ENCODE data around the gene DHX9.

DHX9 gene

GRCh38 chr1:182835806-182836205 lies 3.3 kb upstream of the DHX9 start:
- no peak for DNase-seq (ENCODE audit: low read depth)
- no peak overlapping the region for H3K4me3 ChIP-seq (ENCODE audit: control insufficient read depth, low read depth, low read length)
- no peak for TF ChIP-seq CTCF (conservative IDR thresholded peaks at IDR 0.05; ENCODE audit: control insufficient read depth, insufficient read depth, low read depth, low read length)

- TF ChIP-seq CTCF (conservative IDR thresholded peaks at IDR 0.05; ENCODE audit: control insufficient read depth, insufficient read depth, low read depth, low read length), result no peak
- DNase-seq (ENCODE audit: low read depth), result peak; percentile 44
- peak overlapping the region; percentile 96 for H3K4me3 ChIP-seq (ENCODE audit: control insufficient read depth, low read depth, low read length)
These were observed 2.3 kb downstream of the DHX9 start for GRCh38 chr1:182841368-182841988.

DNA sequence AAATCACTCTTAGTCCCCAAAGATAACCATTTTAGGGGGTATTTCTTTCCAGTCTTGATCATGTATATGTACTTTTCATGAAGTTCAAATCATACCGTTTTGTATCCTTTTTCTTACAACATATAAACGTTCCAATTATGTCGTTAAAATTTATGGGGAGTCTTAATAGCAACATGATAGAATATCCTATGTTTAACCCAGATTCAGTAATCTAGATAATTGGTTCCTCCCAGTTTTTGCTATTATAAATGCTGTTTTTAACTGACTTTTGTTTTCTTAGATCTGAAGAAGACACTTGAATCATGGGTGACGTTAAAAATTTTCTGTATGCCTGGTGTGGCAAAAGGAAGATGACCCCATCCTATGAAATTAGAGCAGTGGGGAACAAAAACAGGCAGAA lies 3.1 kb downstream of the DHX9 start:
- H3K4me3 ChIP-seq (ENCODE audit: control insufficient read depth, low read depth, low read length), result peak overlapping the region; percentile 96
- no peak for DNase-seq (ENCODE audit: low read depth)
- TF ChIP-seq CTCF (conservative IDR thresholded peaks at IDR 0.05; ENCODE audit: control insufficient read depth, insufficient read depth, low read depth, low read length), result no peak

DNA sequence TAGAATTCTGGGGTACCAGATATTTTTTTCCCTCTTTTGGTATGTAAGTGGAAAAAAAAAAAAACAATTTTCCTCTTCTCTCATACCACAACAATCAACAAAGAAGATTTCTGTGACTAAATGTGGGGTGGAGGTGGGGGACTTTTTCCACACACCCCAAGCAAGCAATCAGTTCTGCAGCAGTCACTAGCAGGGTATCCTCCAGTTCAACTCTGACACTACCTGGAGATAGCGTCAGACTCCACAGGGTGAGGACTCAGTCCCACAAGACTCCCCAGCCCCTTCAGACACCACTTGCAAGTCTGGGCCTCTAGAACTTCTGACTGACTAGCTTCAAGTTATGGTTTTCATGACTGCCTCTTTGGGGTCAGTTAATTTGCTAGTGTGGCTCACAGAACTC lies 6.2 kb downstream of the DHX9 start:
- no peak for DNase-seq (ENCODE audit: low read depth)
- no peak for TF ChIP-seq CTCF (conservative IDR thresholded peaks at IDR 0.05; ENCODE audit: control insufficient read depth, insufficient read depth, low read depth, low read length)
- no peak overlapping the region for H3K4me3 ChIP-seq (ENCODE audit: control insufficient read depth, low read depth, low read length)

DNA sequence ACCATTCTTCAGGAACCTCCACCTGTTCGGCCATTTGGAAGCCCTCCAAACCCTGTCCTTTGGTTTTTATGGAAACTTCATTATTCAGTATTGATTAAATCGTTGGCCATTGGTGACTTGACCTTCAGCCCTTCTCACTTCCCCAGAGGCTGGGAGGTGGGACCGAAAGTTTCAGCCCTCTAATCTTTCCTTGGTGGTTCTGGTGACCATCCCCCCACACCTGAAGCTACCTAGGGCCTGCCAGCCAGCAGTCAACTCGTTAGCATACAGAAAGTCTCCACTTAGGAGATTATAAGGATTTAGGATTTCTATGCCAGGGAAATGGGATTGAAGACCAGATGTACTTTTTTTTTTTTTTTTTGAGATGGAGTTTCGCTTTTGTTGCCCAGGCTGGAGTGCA lies 6.7 kb downstream of the DHX9 start:
- DNase-seq (ENCODE audit: low read depth), result no peak
- TF ChIP-seq CTCF (conservative IDR thresholded peaks at IDR 0.05; ENCODE audit: control insufficient read depth, insufficient read depth, low read depth, low read length), result no peak
- H3K4me3 ChIP-seq (ENCODE audit: control insufficient read depth, low read depth, low read length), result no peak overlapping the region

DNA sequence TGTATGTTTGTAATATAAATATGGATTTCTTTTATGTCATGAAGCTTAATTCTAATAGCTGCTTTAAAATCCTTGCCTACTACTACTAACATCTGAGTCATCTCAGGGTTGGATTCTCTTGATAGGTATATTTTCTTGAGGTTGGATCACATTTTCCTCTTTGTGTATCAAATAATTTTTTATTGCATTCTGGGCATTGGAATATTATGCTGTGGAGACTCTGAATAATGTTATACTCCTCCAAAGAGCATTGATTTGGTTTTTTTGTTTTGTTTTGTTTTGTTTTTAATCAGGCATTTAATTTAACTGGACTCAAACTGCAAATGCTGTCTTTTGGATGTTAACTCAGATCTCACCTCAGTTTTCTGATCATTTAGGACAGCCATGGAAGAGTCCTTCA lies 8.0 kb downstream of the DHX9 start:
- no peak for TF ChIP-seq CTCF (conservative IDR thresholded peaks at IDR 0.05; ENCODE audit: control insufficient read depth, insufficient read depth, low read depth, low read length)
- no peak overlapping the region for H3K4me3 ChIP-seq (ENCODE audit: control insufficient read depth, low read depth, low read length)
- no peak for DNase-seq (ENCODE audit: low read depth)

GRCh38 chr1:182848736-182849135 lies 9.6 kb downstream of the DHX9 start:
- no peak for DNase-seq (ENCODE audit: low read depth)
- H3K4me3 ChIP-seq (ENCODE audit: control insufficient read depth, low read depth, low read length), result no peak overlapping the region
- no peak for TF ChIP-seq CTCF (conservative IDR thresholded peaks at IDR 0.05; ENCODE audit: control insufficient read depth, insufficient read depth, low read depth, low read length)
